Tibial artery (tissue), 4 donors: ENCODE results near the gene EVI5.

Experiments
- DNase-seq, 2 donors: peaks; one replicate each; pipeline ENCODE4 v3.0.0-alpha.2; 2019
- H3K27ac ChIP-seq, 2 donors: fragments of 200-600 bp; sonication (generic) in 1 of 2; 1 replicate in 1 of 2; 2 replicates in 1 of 2; pipeline ENCODE4 v1.5.1; 2018 to 2019; ENCODE audit warnings: mild to moderate bottlenecking in 1 of 2
- H3K27me3 ChIP-seq, 2 donors: fragments of 200-600 bp; sonication (generic) in 1 of 2; one replicate each; pipeline versions ENCODE4 v1.5.1 to v1.6.0; 2016 to 2019
- H3K36me3 ChIP-seq, 3 donors: fragments of 200-600 bp; sonication (generic) in 2 of 3; one replicate each; pipeline ENCODE4 v1.5.1; 2016 to 2019; ENCODE audit warnings: mild to moderate bottlenecking in 2 of 3
- H3K4me1 ChIP-seq, 4 donors: fragments of 200-600 bp; sonication (generic) in 2 of 4; 1 replicate in 3 of 4; 2 replicates in 1 of 4; pipeline ENCODE4 v1.5.1; 2016 to 2019
- H3K4me3 ChIP-seq, 2 donors: fragments of 200-600 bp; sonication (generic) in 1 of 2; 1 replicate in 1 of 2; 2 replicates in 1 of 2; pipeline ENCODE4 v1.5.1; 2018 to 2019; ENCODE audit warnings: mild to moderate bottlenecking in 2 of 2
- H3K9me3 ChIP-seq, 3 donors: fragments of 200-600 bp; sonication (generic) in 1 of 3; one replicate each; pipeline ENCODE4 v1.5.1; 2016 to 2019
- CTCF ChIP-seq, 2 experiments: fragments of 200-600 bp in 1 of 2; fragments of 450-650 bp in 1 of 2; IDR thresholded peaks; one replicate each; pipeline ENCODE4 v1.5.1; 2017 to 2019; ENCODE audit warnings: antibody characterized with exemption in 2 of 2, mild to moderate bottlenecking in 1 of 2, moderate library complexity in 1 of 2
- intact Hi-C: fragments of 100-400 bp; cut with DNase I; formaldehyde crosslinking; loops from one replicate; pipeline ENCODE4 v1.15.0; 2023; ENCODE audit warnings: low total_unique reads

EVI5 gene

GRCh38 chr1:92480813-92481598, 303.9 kb downstream of the EVI5 start:
- no peak overlapping the region for H3K27ac ChIP-seq
- H3K4me1 ChIP-seq = peaks cover 5 to 59% (median 58%) of the 10 kb centered on the region in 4 donors
- no peaks in the 10 kb centered on the region for H3K36me3 ChIP-seq
- intact Hi-C loops = no loop called here
- DNase-seq = no peak
- no peak for TF ChIP-seq CTCF (IDR thresholded peaks at IDR 0.05)
- peak overlapping the region in 1 of 2 donors; percentile 49 for H3K4me3 ChIP-seq
- peaks cover 3 to 69% of the 10 kb centered on the region in 2 donors for H3K27me3 ChIP-seq
- no peaks in the 10 kb centered on the region for H3K9me3 ChIP-seq

GRCh38 chr1:92480200-92480812, 304.6 kb downstream of the EVI5 start:
- Histone ChIP-seq H3K27me3 (peaks cover 3 to 62% of the 10 kb centered on the region in 2 donors), H3K4me1 (peaks cover 5 to 52% (median 51%) of the 10 kb centered on the region in 4 donors), H3K36me3 (no peaks in the 10 kb centered on the region), H3K9me3 (no peaks in the 10 kb centered on the region), H3K4me3 (peak overlapping the region in 1 of 2 donors; percentile 49), H3K27ac (no peak overlapping the region)
- no peak for DNase-seq
- no peak for TF ChIP-seq CTCF (IDR thresholded peaks at IDR 0.05)
- intact Hi-C loops = no loop called here

- H3K4me3 ChIP-seq = no peak overlapping the region
- no peak for TF ChIP-seq CTCF (IDR thresholded peaks at IDR 0.05)
- no peaks in the 10 kb centered on the region for H3K9me3 ChIP-seq
- no peak overlapping the region for H3K27ac ChIP-seq
- DNase-seq = no peak
- H3K4me1 ChIP-seq = peaks cover under 1 to 45% (median 43%) of the 10 kb centered on the region in 4 donors
- intact Hi-C loops = no loop called here
- no peaks in the 10 kb centered on the region for H3K36me3 ChIP-seq
- H3K27me3 ChIP-seq = peaks cover 3 to 55% of the 10 kb centered on the region in 2 donors
Observed at GRCh38 chr1:92479587-92479986, 305.3 kb downstream of the EVI5 start.

GRCh38 chr1:92478393-92478792, 306.5 kb downstream of the EVI5 start:
- H3K4me1 ChIP-seq = peaks cover 0 to 33% (median 32%) of the 10 kb centered on the region in 4 donors
- peaks cover 0 to 43% of the 10 kb centered on the region in 2 donors for H3K27me3 ChIP-seq
- TF ChIP-seq CTCF (IDR thresholded peaks at IDR 0.05) = no peak
- no peaks in the 10 kb centered on the region for H3K9me3 ChIP-seq
- H3K27ac ChIP-seq = no peak overlapping the region
- no peak overlapping the region for H3K4me3 ChIP-seq
- H3K36me3 ChIP-seq = no peaks in the 10 kb centered on the region
- intact Hi-C loops = no loop called here
- DNase-seq = no peak

- Histone ChIP-seq H3K9me3 (no peaks in the 10 kb centered on the region), H3K27ac (no peak overlapping the region), H3K27me3 (peaks cover 0 to 21% of the 10 kb centered on the region in 2 donors), H3K36me3 (no peaks in the 10 kb centered on the region), H3K4me3 (no peak overlapping the region), H3K4me1 (peaks cover 0 to 10% (median 10%) of the 10 kb centered on the region in 4 donors)
- intact Hi-C loops = no loop called here
- no peak for TF ChIP-seq CTCF (IDR thresholded peaks at IDR 0.05)
- DNase-seq = no peak
Observed at GRCh38 chr1:92476071-92476631, 308.8 kb downstream of the EVI5 start.
